ENCODE results near the gene ADD1. TPM values are rescaled to one million over a fixed set of nuclear protein-coding genes. Genes with fewer than 3 reads are reported as not detected.

The ADD1 gene
- polyA plus RNA-seq, 3 donors: 76.1 to 122 (median 103) TPM

- Histone ChIP-seq H3K27me3 (ENCODE audit: control insufficient read depth in 2 of 2, insufficient read depth in 2 of 2, low read length in 2 of 2) (no peaks in the 10 kb centered on the region), H3K9me3 (replicated peaks in 1 of 2; ENCODE audit: control insufficient read depth in 1 of 2, insufficient read depth in 1 of 2, low read length in 2 of 2) (no peaks in the 10 kb centered on the region), H3K79me2 (ENCODE audit: insufficient read depth, low read length) (peaks cover 100% of the 10 kb centered on the region), H3K36me3 (replicated peaks in 1 of 2; ENCODE audit: control insufficient read depth in 1 of 2, insufficient read depth in 2 of 2, low read length in 2 of 2) (peaks cover 26 to 31% of the 10 kb centered on the region in 2 donors), H3K9ac (ENCODE audit: insufficient read depth, low read length, poor library complexity, severe bottlenecking) (peak overlapping the region; percentile 96), H3K4me2 (replicated peaks; ENCODE audit: extremely low read depth, low read length, poor library complexity, severe bottlenecking) (peak overlapping the region; percentile 98), H3K27ac (ENCODE audit: low read depth in 1 of 2, low read length in 2 of 2) (peak overlapping the region; percentile 99 to 100), H4K20me1 (ENCODE audit: insufficient read depth, low read length) (peaks cover 92% of the 10 kb centered on the region), H3K4me3 (replicated peaks in 1 of 3; ENCODE audit: low read depth in 2 of 3, low read length in 3 of 3) (peak overlapping the region; percentile 71 to 99 (median 86)), H3K4me1 (ENCODE audit: control insufficient read depth in 1 of 2, insufficient read depth in 2 of 2, low read length in 2 of 2) (peaks cover 90 to 100% of the 10 kb centered on the region in 2 donors), H2AFZ (ENCODE audit: insufficient read depth, low read depth, low read length, poor library complexity, severe bottlenecking) (no peak overlapping the region)
- intact Hi-C loops (cut with micrococcal nuclease): loop anchor here (2.0 to 5.0 kb wide), 4 partner anchors 14 to 44 kb away; partner anchors contain the start of genes ADD1 (in 1 of the 2) and TNIP2 (in 1 of the 2)
- peaks cover 0 to 4% (median 2%) of the 10 kb centered on the region in 3 donors for H3K27me3 Mint-ChIP-seq (ENCODE audit: low read depth in 3 of 3)
- 6% methylated on average over 22 of the region's 29 CpGs for WGBS (ENCODE audit: insufficient coverage)
- peak; percentile 85 to 92 (median 89) for DNase-seq
- H3K4me1 Mint-ChIP-seq: peaks cover 71% of the 10 kb centered on the region
- no peaks in the 10 kb centered on the region for H3K9me3 Mint-ChIP-seq
- TF ChIP-seq CTCF (IDR thresholded peaks at IDR 0.05): no peak
- H3K27ac Mint-ChIP-seq: peak overlapping the region; percentile 97 to 99 (median 99)
- peak overlapping the region; percentile 96 to 97 for H3K4me3 Mint-ChIP-seq
- peaks cover 40 to 64% of the 10 kb centered on the region in 2 donors for H3K36me3 Mint-ChIP-seq
These were observed 45.0 kb upstream of the ADD1 start for GRCh38 chr4:2798399-2799223.

- Mint-ChIP-seq H3K4me3 (peak overlapping the region; percentile 96 to 97), H3K27ac (peak overlapping the region; percentile 97 to 99 (median 99)), H3K36me3 (peaks cover 46 to 71% of the 10 kb centered on the region in 2 donors), H3K9me3 (no peaks in the 10 kb centered on the region), H3K4me1 (peaks cover 77% of the 10 kb centered on the region), H3K27me3 (ENCODE audit: low read depth in 3 of 3) (peaks cover 0 to 3% (median 2%) of the 10 kb centered on the region in 3 donors)
- Histone ChIP-seq H3K4me3 (replicated peaks in 1 of 3; ENCODE audit: low read depth in 2 of 3, low read length in 3 of 3) (peak overlapping the region; percentile 71 to 99 (median 86)), H3K9ac (ENCODE audit: insufficient read depth, low read length, poor library complexity, severe bottlenecking) (peak overlapping the region; percentile 96), H3K4me2 (replicated peaks; ENCODE audit: extremely low read depth, low read length, poor library complexity, severe bottlenecking) (peak overlapping the region; percentile 98), H3K79me2 (ENCODE audit: insufficient read depth, low read length) (peaks cover 100% of the 10 kb centered on the region), H3K4me1 (ENCODE audit: control insufficient read depth in 1 of 2, insufficient read depth in 2 of 2, low read length in 2 of 2) (peaks cover 93 to 100% of the 10 kb centered on the region in 2 donors), H3K9me3 (replicated peaks in 1 of 2; ENCODE audit: control insufficient read depth in 1 of 2, insufficient read depth in 1 of 2, low read length in 2 of 2) (no peaks in the 10 kb centered on the region), H3K36me3 (replicated peaks in 1 of 2; ENCODE audit: control insufficient read depth in 1 of 2, insufficient read depth in 2 of 2, low read length in 2 of 2) (peaks cover 33 to 36% of the 10 kb centered on the region in 2 donors), H2AFZ (ENCODE audit: insufficient read depth, low read depth, low read length, poor library complexity, severe bottlenecking) (no peak overlapping the region), H3K27me3 (ENCODE audit: control insufficient read depth in 2 of 2, insufficient read depth in 2 of 2, low read length in 2 of 2) (no peaks in the 10 kb centered on the region), H3K27ac (ENCODE audit: low read depth in 1 of 2, low read length in 2 of 2) (peak overlapping the region; percentile 99 to 100), H4K20me1 (ENCODE audit: insufficient read depth, low read length) (peaks cover 92% of the 10 kb centered on the region)
- intact Hi-C loops (cut with micrococcal nuclease): loop anchor here (2.0 to 5.0 kb wide), 4 partner anchors 15 to 43 kb away; partner anchors contain the start of genes ADD1 (in 1 of the 2) and TNIP2 (in 1 of the 2)
- peak; percentile 81 to 84 (median 81) for DNase-seq
- TF ChIP-seq CTCF (IDR thresholded peaks at IDR 0.05): no peak
- WGBS (ENCODE audit: insufficient coverage): 12% methylated on average over 12 of the region's 14 CpGs
These were observed 44.3 kb upstream of the ADD1 start for GRCh38 chr4:2799224-2799911.
